Breast epithelium (tissue), 3 donors: ENCODE results near the gene MAL.

ENCODE experiments used
- CTCF ChIP-seq, 3 donors: fragments of 450-650 bp; IDR thresholded peaks; one replicate each; pipeline ENCODE4 v1.5.1; 2016 to 2017; ENCODE audit warnings: antibody characterized with exemption in 3 of 3, mild to moderate bottlenecking in 3 of 3, moderate library complexity in 3 of 3
- POLR2AphosphoS5 ChIP-seq, 3 donors: sonication (generic); formaldehyde crosslinking; IDR thresholded peaks; one replicate each; pipeline ENCODE4 v1.6.1; 2017; ENCODE audit warnings: antibody characterized with exemption in 3 of 3

GRCh38 chr2:94978917-94979316 lies 46.6 kb upstream of the MAL start:
- TF ChIP-seq CTCF (IDR thresholded peaks at IDR 0.05) (no peak), POLR2AphosphoS5 (IDR thresholded peaks at IDR 0.05) (no peak)
